LNCaP clone FGC (cell line): ENCODE results near the gene ARHGAP21.

Experiments
- DNase-seq: peaks from one replicate; pipeline ENCODE4 v3.0.0-alpha.2; 2011; ENCODE audit warnings: low read depth
- H3K4me3 ChIP-seq: 2 replicates; pipeline ENCODE4 v1.5.1; 2011; ENCODE audit warnings: mild to moderate bottlenecking, low read depth, low read length, control low read depth
- CTCF ChIP-seq: IDR thresholded peaks from 2 replicates; pipeline ENCODE4 v1.5.1; 2012; ENCODE audit warnings: mild to moderate bottlenecking; ENCODE audit not compliant: control insufficient read depth, insufficient read depth; ENCODE audit errors: extremely low read depth

The ARHGAP21 gene

GRCh38 chr10:24715246-24715769, 8.4 kb downstream of the ARHGAP21 start:
- TF ChIP-seq CTCF, result no peak
- DNase-seq, result no peak
- no peak overlapping the region for H3K4me3 ChIP-seq

GRCh38 chr10:24713086-24713485, 10.6 kb downstream of the ARHGAP21 start:
- no peak overlapping the region for H3K4me3 ChIP-seq
- DNase-seq, result no peak
- no peak for TF ChIP-seq CTCF

- no peak for DNase-seq
- H3K4me3 ChIP-seq, result no peak overlapping the region
- TF ChIP-seq CTCF, result no peak
Measured at GRCh38 chr10:24711465-24711864, 12.2 kb downstream of the ARHGAP21 start.

- TF ChIP-seq CTCF, result no peak
- no peak overlapping the region for H3K4me3 ChIP-seq
- no peak for DNase-seq
Measured at GRCh38 chr10:24708081-24708480, 15.6 kb downstream of the ARHGAP21 start.

GRCh38 chr10:24707445-24707844, 16.2 kb downstream of the ARHGAP21 start:
- no peak for TF ChIP-seq CTCF
- no peak overlapping the region for H3K4me3 ChIP-seq
- no peak for DNase-seq

GRCh38 chr10:24706479-24707118, 17.1 kb downstream of the ARHGAP21 start:
- no peak for DNase-seq
- no peak overlapping the region for H3K4me3 ChIP-seq
- no peak for TF ChIP-seq CTCF

- H3K4me3 ChIP-seq, result no peak overlapping the region
- TF ChIP-seq CTCF, result no peak
- no peak for DNase-seq
Measured at GRCh38 chr10:24703700-24704099, 20.0 kb downstream of the ARHGAP21 start.
